ENCODE data around the gene CTNNBIP1. TPM values are rescaled to one million over a fixed set of nuclear protein-coding genes. Genes with fewer than 3 reads are reported as not detected.
"Not testable (repeated sequence)": the region's sequence is repeated elsewhere in the genome, so short reads cannot be mapped to it uniquely, and the experiment has no call there.

CTNNBIP1 gene
- total RNA-seq, 2 donors from 2014 or later: 25.7 to 30.9 TPM

GRCh38 chr1:9823943-9824701 lies 85.9 kb downstream of the CTNNBIP1 start, which contains the start of gene CLSTN1:
TSS of gene CLSTN1 (minus strand) at chr1:9823965. CDS start at chr1:9823733, 232 bp downstream.
- DNase-seq (peak; percentile 89 to 95), ATAC-seq (peak; percentile 53)
- intact Hi-C loops (cut with DNase I, micrococcal nuclease): no loop called here

- DNase-seq (no peak), ATAC-seq (peak; percentile 1)
- intact Hi-C loops (cut with DNase I, micrococcal nuclease): no loop called here
Observed at GRCh38 chr1:9823693-9823942, 86.5 kb downstream of the CTNNBIP1 start.

GRCh38 chr1:9822897-9823692 lies 87.0 kb downstream of the CTNNBIP1 start:
- intact Hi-C loops (cut with DNase I, micrococcal nuclease): no loop called here
- DNase-seq (peak; percentile 38 to 53), ATAC-seq (peak; percentile 2)

GRCh38 chr1:9822490-9822889 lies 87.6 kb downstream of the CTNNBIP1 start:
- ATAC-seq (no peak), DNase-seq (no peak)
- intact Hi-C loops (cut with DNase I, micrococcal nuclease): no loop called here

GRCh38 chr1:9821710-9822109 lies 88.4 kb downstream of the CTNNBIP1 start:
- intact Hi-C loops (cut with DNase I, micrococcal nuclease): no loop called here
- DNase-seq (no peak), ATAC-seq (no peak)

- DNase-seq: no peak
- intact Hi-C loops (cut with DNase I, micrococcal nuclease): no loop called here
Observed at GRCh38 chr1:9820521-9820920, 89.5 kb downstream of the CTNNBIP1 start.

GRCh38 chr1:9817734-9818133 lies 92.3 kb downstream of the CTNNBIP1 start:
- ATAC-seq (no peak), DNase-seq (no peak)
- intact Hi-C loops (cut with DNase I, micrococcal nuclease): no loop called here

More at GRCh38 chr1:9820521-9820920, 89.5 kb downstream of the CTNNBIP1 start:
- no peak for ATAC-seq

GRCh38 chr1:9816199-9816598 lies 93.9 kb downstream of the CTNNBIP1 start:
- DNase-seq (no peak), ATAC-seq (peak; percentile 26)
- intact Hi-C loops (cut with DNase I, micrococcal nuclease): no loop called here

GRCh38 chr1:9815150-9815549 lies 94.9 kb downstream of the CTNNBIP1 start:
- no peak for DNase-seq
- peak; percentile 94 for ATAC-seq
- intact Hi-C loops (cut with DNase I, micrococcal nuclease): no loop called here

GRCh38 chr1:9814619-9815018 lies 95.5 kb downstream of the CTNNBIP1 start:
- intact Hi-C loops (cut with DNase I, micrococcal nuclease): no loop called here
- no peak for ATAC-seq
- no peak for DNase-seq

GRCh38 chr1:9811239-9811966 lies 98.7 kb downstream of the CTNNBIP1 start:
- intact Hi-C loops (cut with DNase I, micrococcal nuclease): no loop called here
- ATAC-seq (no peak), DNase-seq (no peak)

GRCh38 chr1:9809100-9809510 lies 101.0 kb downstream of the CTNNBIP1 start:
- ATAC-seq (no peak), DNase-seq (no peak)
- intact Hi-C loops (cut with DNase I, micrococcal nuclease): no loop called here

GRCh38 chr1:9808459-9808858 lies 101.6 kb downstream of the CTNNBIP1 start:
- no peak for DNase-seq
- ATAC-seq: no peak
- intact Hi-C loops (cut with DNase I, micrococcal nuclease): no loop called here

GRCh38 chr1:9807541-9807940 lies 102.5 kb downstream of the CTNNBIP1 start:
- intact Hi-C loops (cut with DNase I, micrococcal nuclease): no loop called here
- ATAC-seq (no peak), DNase-seq (no peak)

GRCh38 chr1:9805972-9806371 lies 104.1 kb downstream of the CTNNBIP1 start:
- ATAC-seq; DNase-seq; intact Hi-C loops (cut with DNase I, micrococcal nuclease): not testable (repeated sequence)

- DNase-seq (no peak), ATAC-seq (no peak)
- intact Hi-C loops (cut with DNase I, micrococcal nuclease): no loop called here
Observed at GRCh38 chr1:9805006-9805508, 105.0 kb downstream of the CTNNBIP1 start.

- ATAC-seq (peak; percentile 48), DNase-seq (peak in 1 of 2 donors; percentile 32)
- intact Hi-C loops (cut with DNase I, micrococcal nuclease): not testable (repeated sequence)
Observed at GRCh38 chr1:9803003-9803918, 106.8 kb downstream of the CTNNBIP1 start.

- DNase-seq (no peak), ATAC-seq (no peak)
- intact Hi-C loops (cut with DNase I, micrococcal nuclease): no loop called here
Observed at GRCh38 chr1:9801909-9802308, 108.2 kb downstream of the CTNNBIP1 start.
